ENCODE measurements around the gene CCDC88A.

CCDC88A gene

DNA sequence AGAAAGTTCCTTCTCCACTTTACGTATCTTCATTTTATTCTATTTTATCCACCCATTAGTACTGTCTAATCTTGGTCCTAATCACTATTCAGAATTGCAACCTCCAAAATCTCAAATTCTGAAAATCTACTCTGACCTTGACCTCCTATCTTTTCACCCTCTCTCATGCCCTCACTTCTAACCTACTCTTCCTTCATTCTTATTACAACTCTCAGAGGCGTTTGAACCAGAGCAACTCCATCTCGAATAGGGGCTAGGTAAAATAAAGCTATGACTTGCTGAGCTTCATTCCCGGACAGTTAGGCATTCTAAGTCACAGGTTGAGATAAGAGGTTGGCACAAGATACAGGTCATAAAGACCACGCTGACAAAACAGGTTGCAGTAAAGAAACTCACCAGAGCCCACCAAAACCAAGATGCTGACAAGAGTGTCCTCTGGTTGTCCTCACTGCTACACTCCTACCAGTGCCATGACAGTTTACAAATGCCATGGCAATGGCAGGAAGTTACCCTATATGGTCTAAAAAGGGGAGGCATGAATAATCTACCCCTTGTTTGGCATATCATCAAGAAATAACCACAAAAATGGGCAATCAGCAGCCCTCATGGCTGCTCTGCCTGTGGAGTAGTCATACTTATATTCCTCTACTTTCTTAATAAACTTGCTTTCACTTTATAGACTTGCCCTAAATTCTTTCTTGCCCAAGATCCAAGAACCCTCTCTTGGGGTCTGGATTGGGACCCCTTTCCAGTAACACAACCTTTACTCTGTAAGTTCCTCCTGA, 11.4 kb downstream of the CCDC88A start:
- ChIA-PET POLR2A (no interaction called here), CTCF (interaction anchor here (1.0 kb wide), 1 partner anchor 10 kb away, joined by 3 read pairs; no protein-coding TSS in a partner anchor)
- no peak for DNase-seq (ENCODE audit: extremely low spot score)
- TF ChIP-seq, protein P1, sequence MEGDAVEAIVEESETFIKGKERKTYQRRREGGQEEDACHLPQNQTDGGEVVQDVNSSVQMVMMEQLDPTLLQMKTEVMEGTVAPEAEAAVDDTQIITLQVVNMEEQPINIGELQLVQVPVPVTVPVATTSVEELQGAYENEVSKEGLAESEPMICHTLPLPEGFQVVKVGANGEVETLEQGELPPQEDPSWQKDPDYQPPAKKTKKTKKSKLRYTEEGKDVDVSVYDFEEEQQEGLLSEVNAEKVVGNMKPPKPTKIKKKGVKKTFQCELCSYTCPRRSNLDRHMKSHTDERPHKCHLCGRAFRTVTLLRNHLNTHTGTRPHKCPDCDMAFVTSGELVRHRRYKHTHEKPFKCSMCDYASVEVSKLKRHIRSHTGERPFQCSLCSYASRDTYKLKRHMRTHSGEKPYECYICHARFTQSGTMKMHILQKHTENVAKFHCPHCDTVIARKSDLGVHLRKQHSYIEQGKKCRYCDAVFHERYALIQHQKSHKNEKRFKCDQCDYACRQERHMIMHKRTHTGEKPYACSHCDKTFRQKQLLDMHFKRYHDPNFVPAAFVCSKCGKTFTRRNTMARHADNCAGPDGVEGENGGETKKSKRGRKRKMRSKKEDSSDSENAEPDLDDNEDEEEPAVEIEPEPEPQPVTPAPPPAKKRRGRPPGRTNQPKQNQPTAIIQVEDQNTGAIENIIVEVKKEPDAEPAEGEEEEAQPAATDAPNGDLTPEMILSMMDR (IDR thresholded peaks at IDR 0.05; ENCODE audit: control extremely low read depth, extremely low read depth, low read depth, missing control alignments) = no peak

- CTCF ChIA-PET = no interaction called here
- POLR2A ChIA-PET = no interaction called here
- TF ChIP-seq, protein P1 (IDR thresholded peaks at IDR 0.05; ENCODE audit: control extremely low read depth, extremely low read depth, low read depth, missing control alignments) = no peak
- no peak for DNase-seq (ENCODE audit: extremely low spot score)
Measured at GRCh38 chr2:55405116-55405515, 14.5 kb downstream of the CCDC88A start.

DNA sequence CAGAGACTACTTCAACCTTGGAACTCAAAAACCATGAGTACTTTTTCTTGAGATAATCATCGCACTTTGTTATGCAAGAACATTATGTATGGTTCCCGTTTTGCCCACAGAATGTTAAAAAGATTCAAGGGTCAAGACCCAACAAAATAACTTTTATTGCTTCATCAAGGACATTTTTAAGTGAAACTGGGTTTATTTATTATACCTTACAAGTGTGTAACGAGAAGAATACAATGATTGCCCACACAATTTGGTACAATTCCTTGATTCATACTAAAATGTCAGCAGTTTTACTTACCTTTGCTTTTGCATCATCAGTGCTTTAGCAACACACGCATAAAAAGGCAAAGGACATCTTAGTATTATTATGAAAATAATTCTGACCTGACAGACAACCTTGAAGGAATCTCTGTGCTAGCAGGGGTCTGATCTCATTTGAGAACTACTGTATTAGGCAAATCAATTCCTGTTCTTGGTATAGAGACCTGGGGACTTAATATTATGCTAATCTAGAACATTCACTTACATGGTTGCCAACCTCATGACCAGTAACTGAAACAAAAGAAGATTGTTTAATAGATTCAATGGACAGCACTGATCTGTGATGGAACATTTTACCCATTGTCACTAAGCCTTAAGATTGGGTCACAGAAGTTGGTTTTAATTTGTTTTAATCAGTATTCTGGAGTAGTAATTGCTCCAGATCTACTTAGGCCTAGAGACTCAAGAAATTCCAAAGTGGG, 16.2 kb downstream of the CCDC88A start:
- TF ChIP-seq, protein P1 (IDR thresholded peaks at IDR 0.05; ENCODE audit: control extremely low read depth, extremely low read depth, low read depth, missing control alignments) = no peak
- ChIA-PET CTCF (interaction anchor here (2.1 kb wide), 1 partner anchor 12 kb away, joined by 6 read pairs; no protein-coding TSS in a partner anchor), POLR2A (no interaction called here)
- no peak for DNase-seq (ENCODE audit: extremely low spot score)

GRCh38 chr2:55401124-55401523, 18.5 kb downstream of the CCDC88A start:
- ChIA-PET CTCF (interaction anchor here (2.1 kb wide), 1 partner anchor 10 kb away, joined by 6 read pairs; no protein-coding TSS in a partner anchor), POLR2A (no interaction called here)
- TF ChIP-seq, protein P1 (IDR thresholded peaks at IDR 0.05; ENCODE audit: control extremely low read depth, extremely low read depth, low read depth, missing control alignments) = no peak
- DNase-seq (ENCODE audit: extremely low spot score) = no peak

DNA sequence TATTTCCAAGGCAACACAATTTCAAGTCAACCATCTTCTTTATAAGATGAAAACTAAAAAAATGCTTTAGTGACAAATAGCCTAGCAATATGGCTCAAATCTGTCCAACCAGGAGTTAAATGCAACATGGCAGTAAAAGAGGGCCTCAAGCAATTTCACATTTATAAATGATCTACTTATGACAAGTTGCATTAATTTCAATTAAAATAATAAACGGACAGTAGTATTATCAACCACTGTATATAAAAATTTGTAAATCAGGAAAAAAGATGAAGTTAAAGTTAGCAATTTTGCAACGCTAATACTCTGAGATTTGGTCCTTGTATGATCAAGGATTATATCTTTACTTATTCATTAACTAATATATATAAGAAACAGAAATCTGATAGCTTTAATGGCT, 19.3 kb downstream of the CCDC88A start:
- ChIA-PET CTCF (interaction anchor here (2.0 kb wide), 1 partner anchor 10 kb away, joined by 6 read pairs; no protein-coding TSS in a partner anchor), POLR2A (no interaction called here)
- DNase-seq (ENCODE audit: extremely low spot score) = no peak
- TF ChIP-seq, protein P1 (IDR thresholded peaks at IDR 0.05; ENCODE audit: control extremely low read depth, extremely low read depth, low read depth, missing control alignments) = no peak

DNA sequence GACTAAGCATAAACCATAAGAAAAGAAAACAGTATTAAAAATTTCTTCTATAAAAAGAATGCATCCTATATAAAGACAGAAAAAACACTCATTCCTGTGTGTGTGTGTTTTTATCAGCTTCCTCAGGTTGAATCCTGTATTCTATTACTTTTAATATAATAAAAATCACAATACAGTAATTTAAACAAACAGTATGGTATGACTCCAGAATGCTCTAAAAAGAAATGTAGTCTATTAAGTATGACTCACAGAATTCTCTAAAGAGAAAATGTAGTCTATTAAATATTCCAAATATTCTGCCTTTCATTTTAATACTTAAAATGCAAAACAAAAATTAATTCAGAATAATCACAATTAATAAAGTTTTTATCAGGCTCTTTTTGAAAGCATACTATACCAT, 19.8 kb downstream of the CCDC88A start:
- ChIA-PET POLR2A (no interaction called here), CTCF (interaction anchor here (1.1 to 2.0 kb wide), 2 partner anchors 9 to 13 kb away, joined by 3 to 6 read pairs; no protein-coding TSS in a partner anchor)
- no peak for DNase-seq (ENCODE audit: extremely low spot score)
- TF ChIP-seq, protein P1 (IDR thresholded peaks at IDR 0.05; ENCODE audit: control extremely low read depth, extremely low read depth, low read depth, missing control alignments) = no peak
